AG08395 (cell line): Measurements from ENCODE around the gene SLC35F1.
"Not testable (repeated sequence)": the region's sequence is repeated elsewhere in the genome, so short reads cannot be mapped to it uniquely, and the experiment has no call there.

Experiments used
- DNase-seq: peaks from one replicate; pipeline ENCODE4 v3.0.0; 2012; ENCODE audit warnings: mixed read lengths, low spot score

Gene SLC35F1

DNA sequence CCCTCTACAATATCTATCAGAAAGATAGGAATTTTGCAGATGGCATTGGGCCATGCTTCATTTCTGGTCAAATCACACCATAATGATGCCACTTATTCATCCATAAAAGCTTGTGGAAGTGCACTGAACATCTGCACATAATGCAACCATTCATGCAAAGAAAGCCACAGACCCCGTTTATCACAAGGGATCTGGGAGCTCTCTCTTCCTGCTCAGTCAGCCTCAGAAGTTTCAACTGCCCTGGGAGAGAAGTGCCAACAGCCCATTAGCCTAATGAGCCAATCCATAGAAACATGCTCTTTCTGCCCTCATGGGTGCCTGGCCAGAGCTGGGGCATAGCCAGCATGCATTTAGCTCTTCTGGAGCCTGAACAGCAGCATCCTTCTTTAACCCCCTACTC is 85.8 kb downstream of the SLC35F1 start:
- DNase-seq, result no peak

DNA sequence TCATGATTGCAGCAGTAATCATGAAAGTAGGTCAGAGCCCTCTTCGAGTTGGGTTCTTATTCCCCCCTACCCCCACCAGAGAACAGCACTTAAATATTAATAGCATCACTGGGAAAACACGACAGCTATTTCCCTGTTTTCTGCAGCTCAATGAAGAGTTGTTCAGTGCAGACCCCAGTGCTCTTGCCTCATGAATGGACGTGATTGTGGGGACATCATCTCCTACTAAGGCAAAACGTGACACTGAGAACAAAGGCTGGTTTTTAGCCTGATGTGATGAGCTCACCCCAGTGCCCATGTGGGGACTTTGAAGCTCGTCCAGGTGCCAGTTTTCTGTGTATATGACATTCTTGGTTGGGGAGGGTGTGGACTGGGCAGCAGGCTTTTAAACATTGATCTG is 105.9 kb downstream of the SLC35F1 start:
- DNase-seq, result no peak

DNA sequence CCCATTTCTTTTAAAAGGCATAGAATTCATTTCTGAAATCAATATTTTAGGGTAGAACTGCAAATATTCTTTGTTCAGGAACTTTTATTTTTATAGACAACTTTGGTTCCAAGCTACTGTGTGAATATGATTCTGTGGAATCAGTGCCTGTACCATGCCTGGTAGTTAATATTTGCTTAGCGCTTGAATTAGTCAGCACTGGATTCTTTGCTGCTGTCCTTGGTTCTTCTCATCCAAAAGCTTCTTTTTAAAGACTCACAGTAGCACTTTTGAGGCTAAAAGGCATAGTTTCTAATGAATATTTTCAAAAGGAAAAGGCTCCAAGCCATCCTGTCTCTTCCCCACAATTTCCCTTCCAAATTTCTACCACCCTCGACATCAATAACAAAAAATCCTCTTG is 109.5 kb downstream of the SLC35F1 start:
- DNase-seq, result no peak

DNA sequence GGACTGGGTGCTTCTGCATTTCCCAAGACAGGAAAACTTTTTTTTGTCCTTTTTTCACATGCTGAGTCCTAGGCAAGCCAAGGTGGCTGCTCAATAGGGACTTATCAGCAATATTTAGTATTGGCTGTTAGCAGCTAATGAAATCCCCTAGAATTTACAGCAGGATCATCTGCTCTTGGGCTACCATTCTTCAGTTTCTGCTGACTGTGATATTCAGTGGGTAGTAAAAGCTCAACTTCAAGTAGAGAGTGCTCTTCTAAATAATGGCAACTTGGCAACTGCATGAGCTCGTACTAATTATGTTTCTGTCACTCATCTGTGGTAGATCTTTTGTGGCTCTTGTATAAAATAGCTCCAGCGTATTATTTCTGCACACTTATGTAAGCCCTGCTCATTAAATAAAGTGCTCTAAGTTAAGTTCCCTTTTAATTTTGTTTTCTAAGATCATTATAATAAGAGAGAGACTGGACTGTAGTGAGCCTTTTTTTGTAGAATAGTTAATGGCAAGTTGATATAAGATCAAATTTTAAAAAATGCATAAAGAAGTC is 110.3 kb downstream of the SLC35F1 start:
- DNase-seq, result no peak

DNA sequence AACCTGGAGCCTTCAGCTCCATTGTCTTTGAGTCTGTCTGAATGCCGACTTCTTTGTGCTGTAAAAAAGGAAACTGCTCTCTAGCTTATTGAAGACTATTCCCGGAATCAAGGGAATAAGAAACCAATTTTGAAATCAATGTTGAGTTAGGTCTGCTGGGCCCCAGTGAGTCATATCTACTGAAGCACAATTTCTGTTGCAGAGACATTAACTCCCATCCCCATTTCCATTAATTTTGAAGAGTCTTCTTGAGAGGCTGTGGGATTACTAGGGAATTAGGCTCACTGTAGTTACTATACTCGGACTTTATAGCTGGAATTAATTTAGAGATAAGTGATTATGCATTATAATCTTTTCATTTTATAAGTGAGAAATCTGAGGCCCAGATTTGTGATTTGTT is 116.7 kb downstream of the SLC35F1 start:
- DNase-seq, result no peak

DNA sequence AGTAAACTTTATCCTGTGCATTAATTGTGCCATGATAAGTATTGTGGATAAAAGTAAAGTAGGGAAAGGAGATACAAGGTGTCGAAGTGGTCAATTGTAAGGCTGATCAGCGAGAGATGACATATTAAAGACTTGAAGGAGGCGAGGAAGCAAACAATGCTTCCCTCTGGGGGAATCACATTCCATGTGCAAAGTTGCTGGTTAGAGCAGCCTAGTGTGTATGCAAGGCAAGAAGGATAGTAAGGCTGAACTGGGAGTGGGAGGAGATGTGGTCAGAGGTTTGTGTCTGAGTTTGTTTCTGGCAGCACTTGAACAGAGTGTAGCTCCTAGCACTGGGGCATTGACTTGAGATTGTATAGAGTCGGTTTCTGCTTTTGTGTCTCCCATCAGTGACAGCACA is 122.9 kb downstream of the SLC35F1 start:
- no peak for DNase-seq

DNA sequence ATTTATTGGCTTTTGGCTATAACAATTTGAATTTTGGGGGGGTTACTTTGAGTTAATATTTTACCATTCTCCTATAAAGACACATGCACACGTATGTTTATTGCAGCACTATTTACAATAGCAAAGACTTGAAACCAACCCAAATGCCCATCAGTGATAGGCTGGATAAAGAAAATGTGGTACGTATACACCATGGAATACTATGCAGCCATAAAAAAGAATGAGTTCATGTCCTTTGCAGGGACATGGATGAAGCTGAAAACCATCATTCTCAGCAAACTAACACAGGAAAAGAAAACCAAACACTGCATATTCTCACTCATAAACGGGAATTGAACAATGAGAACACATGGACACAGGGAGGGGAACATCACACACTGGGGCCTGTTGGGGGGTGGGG is 130.4 kb downstream of the SLC35F1 start:
- not testable (repeated sequence) for DNase-seq

DNA sequence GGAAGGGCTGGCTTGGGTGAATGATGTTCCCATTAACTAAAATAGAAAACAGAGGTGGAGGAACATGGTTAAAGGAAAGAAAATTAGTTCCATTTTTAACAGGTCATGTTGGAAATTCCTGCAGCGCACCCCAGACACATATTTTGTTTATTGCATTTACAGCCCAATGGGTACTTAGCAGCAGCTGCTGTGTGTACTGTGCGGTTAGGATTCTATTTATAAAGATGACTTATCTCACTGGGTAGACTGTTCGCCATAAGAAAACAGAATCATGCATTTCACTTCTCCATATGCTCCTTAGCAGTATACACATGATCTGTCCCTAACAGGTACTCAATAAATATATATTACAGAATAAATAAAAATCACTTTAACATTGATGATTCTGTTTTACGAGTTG is 135.8 kb downstream of the SLC35F1 start:
- DNase-seq, result no peak

DNA sequence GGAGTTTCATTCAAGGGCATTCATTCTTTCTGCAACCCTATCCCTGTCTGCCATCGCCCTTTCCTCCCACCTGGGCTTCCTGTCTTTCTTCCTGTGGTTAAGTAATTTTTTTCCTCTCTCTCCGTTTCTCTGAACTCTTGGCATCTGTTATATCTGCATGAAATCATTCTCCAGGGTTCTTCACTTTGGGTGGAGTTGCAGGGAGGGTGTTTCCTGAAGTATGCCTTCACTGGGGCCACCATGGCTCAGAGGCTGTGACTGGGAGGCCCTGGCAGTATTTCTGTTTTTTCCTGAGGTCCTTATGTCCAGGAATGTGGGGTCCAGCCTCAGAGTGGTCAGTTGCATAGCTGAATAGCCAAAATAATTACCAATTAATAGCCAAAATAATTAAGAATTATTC is 137.2 kb downstream of the SLC35F1 start:
- no peak for DNase-seq

DNA sequence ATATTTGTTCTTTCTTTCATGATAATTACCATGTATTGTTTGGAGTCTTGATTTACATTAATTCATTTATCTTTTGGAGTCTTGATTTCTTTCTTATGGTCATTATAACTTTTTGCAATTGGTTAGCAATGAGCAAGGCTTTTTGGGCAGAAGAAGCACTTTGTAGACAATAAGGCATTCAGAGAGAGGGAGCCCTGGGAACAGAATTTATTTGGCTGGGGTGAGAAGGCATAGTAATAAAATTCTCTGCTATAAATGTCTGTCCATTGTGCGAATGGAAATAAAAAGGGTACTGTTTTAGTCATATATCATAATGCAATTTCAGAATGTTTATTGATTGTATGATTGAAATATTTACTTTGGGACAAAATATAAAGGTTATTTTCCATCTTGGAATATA is 147.0 kb downstream of the SLC35F1 start:
- no peak for DNase-seq

DNA sequence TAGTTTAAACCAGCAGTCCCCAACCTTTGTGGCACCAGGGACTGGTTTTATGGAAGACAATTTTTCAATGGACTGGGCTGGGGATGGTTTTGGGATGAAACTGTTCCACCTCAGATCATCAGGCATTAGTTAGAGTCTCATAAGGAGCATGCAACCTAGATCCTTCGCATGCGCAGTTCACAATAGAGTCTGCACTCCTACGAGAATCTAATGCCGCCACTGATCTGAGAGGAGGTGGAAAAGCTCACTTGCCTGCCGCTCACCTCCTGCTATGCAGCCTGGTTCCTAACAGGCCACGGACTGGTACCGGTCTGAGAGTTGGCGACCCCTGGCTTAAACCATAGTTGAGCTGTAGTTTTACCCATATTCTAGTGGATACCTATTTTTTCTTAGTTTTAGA is 154.6 kb downstream of the SLC35F1 start:
- DNase-seq, result no peak

DNA sequence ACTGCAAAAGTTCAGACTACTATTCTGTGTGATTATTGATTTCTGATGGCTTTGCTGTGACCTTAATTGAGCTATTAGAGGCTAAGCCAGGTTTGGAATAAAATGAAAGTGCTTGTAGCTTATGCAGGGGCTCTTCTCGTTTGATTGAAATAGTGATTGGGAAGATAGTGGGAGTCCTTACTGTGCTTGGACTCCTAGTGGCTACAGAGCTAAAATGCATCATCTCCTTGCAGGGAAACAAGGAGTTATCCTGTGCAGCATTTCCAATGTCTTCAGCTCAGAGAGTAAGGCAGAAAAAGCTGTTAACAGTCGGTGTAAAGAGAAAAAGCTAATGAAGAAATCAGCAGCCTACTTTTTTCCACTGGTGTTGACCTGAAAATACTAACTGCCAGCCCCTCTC is 173.5 kb downstream of the SLC35F1 start:
- no peak for DNase-seq

DNA sequence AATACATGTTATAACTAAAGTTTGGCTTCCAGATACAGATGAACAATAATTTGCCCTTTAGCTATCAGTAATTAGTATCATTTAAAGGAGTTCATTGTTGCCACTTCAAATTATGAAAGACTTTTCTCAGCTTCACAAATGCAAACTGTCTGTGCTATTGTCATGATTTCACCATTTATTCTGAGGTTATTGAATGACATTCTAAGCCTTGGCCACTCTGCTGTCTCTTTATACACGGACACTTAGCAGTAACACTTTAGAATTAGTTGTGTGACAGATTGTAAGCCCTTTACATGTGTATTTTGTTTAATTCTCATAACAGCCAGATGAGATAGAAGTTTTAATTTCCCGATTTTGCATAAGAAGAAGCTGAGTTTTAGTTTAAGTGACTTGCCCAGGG is 176.6 kb downstream of the SLC35F1 start:
- DNase-seq, result no peak

DNA sequence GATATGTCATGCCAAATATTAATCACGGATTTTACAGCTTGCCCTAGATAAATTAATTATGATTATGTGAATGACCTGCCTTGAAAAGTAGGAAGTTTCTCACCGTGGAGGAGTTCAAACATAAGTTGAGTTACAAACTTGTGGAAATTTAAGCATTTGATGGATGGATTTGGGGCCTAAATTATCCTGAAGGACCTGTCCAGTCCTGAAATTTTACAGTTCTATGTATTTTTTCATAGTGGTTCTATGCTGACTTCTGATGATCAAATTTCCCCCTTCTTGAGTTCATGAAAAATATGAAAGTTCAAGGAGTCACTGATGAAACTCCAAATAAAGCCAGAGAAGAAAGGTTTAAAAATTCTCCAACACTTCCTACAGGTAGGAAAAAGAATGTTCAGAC is 178.6 kb downstream of the SLC35F1 start:
- no peak for DNase-seq

DNA sequence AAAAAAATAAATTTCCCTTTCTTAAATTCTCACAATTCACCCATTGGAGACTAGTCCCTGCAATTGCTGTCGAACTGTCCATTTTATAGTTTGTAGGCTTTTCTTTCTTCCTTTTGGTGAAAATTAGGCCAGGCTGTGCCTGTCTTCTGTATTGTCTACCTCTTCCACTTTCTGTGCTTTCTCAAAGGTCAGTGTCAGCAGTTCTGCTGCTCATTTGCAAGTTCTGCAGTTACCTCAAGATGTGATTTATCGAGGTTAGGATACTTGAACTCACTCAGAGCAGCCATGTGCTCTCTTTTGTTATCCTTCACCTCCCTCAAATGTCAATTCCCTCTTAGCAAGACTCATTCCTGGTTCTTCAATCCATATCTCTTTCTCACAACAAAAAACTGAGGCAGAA is 179.1 kb downstream of the SLC35F1 start:
- DNase-seq, result no peak

DNA sequence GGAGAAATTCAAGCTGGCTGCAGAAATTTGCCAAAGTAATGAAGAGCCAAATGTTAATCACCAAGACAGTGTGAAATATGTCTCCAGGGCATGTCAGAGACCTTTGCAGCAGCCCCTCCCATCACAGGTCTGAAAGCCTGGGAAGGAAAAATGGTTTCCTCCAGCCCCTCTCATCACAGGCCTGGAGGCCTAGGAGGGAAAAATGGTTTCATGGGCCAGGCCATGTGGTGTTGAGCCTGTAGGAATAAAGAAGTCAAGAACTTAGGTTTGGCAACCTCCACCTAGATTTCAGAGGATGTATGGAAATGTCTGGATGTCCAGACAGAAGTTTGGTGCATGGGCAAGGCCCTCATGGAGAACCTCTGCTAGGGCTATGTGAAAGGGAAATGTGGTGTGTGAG is 185.0 kb downstream of the SLC35F1 start:
- DNase-seq, result no peak

DNA sequence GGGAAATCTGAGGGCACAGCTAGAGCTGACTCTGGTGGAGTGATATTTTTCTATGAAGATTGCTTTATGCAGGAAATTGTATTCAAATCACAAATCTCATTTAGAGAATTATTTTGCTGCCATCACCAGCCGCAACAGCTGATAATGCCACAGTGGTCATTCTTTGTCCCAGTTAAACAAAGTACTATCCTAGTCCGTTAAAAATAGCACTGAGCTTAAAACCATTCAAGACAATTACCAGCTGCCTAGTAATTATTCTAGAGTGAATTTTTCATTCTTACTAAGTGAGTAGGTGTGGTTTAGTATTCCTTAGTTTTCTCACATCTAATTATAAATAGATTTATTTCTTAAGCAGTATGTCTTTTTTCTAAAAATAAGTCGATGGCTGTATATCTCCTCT is 190.5 kb downstream of the SLC35F1 start:
- DNase-seq, result no peak

DNA sequence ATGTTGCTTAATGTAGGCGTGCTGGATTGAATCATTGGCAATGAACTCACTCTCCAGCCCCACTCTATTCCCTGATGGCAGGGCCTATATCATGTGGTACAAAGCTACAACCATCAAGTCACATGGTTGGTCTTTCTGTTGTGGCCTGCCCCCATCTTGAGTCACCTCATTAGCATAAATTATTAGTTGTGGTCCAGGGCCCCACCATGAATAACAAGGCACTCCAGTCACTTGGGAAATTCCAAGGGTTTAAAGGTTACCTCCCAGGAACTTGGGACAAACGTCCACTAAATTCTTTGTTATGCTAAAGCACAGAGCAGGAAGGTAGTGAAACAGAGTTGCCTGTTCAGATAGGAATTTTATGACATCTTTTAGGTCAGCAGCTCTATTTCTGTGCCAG is 193.7 kb downstream of the SLC35F1 start:
- DNase-seq, result no peak

DNA sequence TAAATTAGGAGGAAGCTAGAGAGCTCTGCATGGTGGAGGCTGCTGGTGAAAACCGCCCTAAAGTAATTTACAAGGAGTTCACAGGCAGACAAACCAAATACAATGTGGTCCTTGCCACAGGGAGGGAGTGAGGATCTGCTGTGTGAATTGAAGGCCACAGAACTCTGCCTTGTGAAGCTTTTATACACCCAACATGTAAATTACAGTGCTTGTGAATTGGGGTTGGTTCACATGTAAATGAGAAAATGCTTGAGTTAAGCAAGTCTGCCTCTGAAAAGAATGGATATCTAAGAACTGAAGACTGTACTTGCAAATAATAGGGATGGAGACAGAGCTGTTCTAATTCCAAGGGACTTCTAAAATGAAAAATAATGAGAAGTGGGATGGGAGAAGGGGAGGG is 194.2 kb downstream of the SLC35F1 start:
- no peak for DNase-seq

DNA sequence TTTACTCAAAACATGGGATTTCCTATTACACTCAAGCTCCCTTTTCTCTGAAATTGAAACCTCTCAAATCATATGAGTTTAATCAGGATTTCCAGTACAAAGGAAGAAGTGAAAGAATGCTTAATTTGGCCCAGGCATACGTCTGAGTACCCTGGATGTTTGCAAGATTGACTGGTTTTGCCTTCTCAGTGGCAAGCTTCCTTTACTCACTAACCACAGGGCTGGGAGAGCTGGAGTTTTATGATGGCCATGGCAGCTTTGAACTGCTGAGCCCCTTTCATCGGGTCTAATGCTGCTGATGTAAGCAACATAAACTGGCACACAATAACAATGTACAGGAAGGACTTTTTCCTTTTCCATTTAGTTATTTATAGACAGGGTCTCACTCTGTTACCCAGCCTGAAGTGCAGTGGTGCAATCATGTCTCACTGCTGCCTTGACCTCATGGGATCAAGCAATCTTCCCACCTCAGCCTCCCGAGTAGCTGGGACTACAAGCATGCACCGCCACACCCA is 194.8 kb downstream of the SLC35F1 start:
- DNase-seq, result no peak

DNA sequence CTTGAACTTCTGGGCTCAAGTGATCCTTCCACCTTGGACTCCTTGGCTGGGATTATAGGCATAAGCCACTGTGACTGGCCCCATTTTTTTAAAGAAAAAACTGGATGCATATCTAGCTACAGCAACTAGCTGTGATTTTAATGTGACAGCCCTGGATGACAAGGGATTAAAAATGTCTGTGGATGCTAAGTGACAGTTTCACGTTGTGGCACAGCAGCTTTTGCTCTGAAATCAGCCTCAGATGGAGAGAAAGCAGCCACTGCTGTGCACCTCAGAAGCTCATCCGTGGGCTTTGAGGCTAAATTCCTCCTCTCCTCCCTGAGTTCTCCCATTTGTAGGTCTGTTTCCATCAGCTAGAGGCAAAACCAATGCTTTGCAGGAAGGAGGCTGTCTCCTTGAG is 195.3 kb downstream of the SLC35F1 start:
- no peak for DNase-seq

DNA sequence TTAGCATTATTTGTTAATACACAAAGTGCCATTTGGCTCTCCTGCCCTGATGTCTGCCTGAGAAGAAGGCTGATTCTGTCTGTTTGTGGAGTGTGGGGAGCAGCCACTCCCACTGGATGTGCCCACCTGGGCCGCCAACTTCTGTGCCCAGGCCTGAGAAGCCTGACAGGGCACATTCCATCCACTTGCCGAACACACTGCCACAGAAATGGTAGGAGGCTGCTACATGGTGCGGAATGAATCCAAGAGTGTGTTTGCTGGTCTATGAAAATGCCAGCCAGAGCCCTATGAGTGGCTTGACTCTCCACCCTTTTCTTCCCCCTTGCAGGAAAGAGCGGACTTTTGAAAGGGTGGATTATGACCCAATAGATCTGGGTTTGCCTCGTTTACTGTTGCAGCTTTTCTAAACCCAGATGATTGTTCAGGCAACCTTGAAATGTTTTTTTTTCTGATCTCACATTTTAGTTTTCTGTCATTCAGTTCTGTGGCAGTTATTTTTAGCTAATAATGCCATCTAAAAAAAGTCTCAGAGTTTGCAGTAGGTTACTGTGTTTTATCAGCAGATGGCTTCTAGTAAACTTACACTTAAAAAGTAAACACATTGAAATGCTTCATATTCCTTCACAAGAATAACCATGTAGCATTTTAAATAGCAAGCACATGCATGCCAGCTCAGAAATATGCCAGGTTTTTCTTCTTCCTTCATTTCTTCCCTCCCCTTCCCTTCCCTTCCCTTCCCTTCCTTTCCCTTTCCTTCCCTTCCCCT is 196.5 kb downstream of the SLC35F1 start:
- no peak for DNase-seq

DNA sequence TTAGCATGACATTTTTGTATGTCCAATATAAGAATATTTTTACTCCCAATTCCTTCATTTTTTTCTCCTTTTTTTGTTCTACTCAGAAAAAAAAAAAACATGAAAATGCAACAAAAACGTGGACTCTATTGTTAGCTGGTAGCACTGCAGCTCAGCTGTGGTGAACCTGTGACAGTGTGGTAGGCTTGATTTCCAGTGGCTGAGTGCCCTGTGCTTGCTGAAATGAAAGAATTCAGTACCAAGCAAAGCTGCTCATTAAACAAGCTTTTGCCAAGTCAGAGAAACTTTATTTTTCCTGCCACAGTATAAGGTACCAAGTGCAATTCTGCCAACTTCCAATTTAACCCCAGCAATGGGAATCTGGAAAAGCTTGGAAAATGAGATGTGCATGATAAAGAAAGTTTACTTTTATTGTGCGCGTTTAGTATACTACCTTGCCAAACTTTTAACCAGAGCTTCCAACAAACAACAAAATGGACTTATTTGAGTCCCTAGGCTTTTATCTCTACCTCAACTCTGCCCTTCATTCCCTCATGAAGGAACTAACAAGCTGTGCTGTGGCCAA is 215.2 kb downstream of the SLC35F1 start:
- DNase-seq, result no peak

DNA sequence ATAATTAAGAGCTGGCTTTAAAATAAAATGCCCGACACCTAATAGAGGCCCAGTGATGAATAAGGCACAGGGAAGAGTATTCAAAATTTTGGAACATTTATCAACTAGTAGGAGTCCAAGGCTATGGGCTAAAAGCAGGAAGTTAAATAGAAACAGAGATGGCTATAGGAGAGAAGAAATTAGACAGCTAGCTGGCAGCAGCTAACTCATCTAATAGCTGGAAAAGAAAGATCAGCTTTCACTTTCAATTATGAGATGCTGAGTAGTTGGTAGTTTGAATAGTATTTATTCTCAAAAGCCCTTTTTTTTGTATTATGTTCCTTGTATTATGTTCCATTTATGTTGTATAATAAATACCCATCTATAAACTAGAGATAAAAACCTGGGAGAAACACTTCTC is 215.7 kb downstream of the SLC35F1 start:
- no peak for DNase-seq
